Measurements from ENCODE around the gene LOXHD1.

LOXHD1 gene

GRCh38 chr18:46657115-46657955, at the start of gene LOXHD1:
LOXHD1 (minus strand) TSS chr18:46657220; CDS start chr18:46657033, 187 bp downstream.
- Histone ChIP-seq H3K4me1 (ENCODE audit: control insufficient read depth in 5 of 5, insufficient read depth in 5 of 5, low read length in 5 of 5) (no peaks in the 10 kb centered on the region), H3K4me3 (ENCODE audit: low read depth in 1 of 5, low read length in 5 of 5) (no peak within 1 kb of the TSS), H3K27me3 (ENCODE audit: control insufficient read depth in 5 of 5, insufficient read depth in 4 of 5, low read length in 5 of 5) (no peaks in the 10 kb centered on the region), H3K9ac (ENCODE audit: low read length in 5 of 5) (no peak within 1 kb of the TSS), H3K27ac (ENCODE audit: low read depth, low read length) (no peak within 1 kb of the TSS), H3K9me3 (ENCODE audit: control insufficient read depth in 5 of 5, low read length in 5 of 5) (no peaks in the 10 kb centered on the region), H3K36me3 (ENCODE audit: control insufficient read depth in 5 of 5, insufficient read depth in 5 of 5, low read length in 5 of 5) (no peaks in the 10 kb centered on the region)

GRCh38 chr18:46705521-46705920, 48.5 kb upstream of the LOXHD1 start:
- H3K27me3 ChIP-seq (ENCODE audit: control insufficient read depth in 5 of 5, insufficient read depth in 4 of 5, low read length in 5 of 5), result peaks cover 0 to 2% (median 0%) of the 10 kb centered on the region in 5 donors
- H3K27ac ChIP-seq (ENCODE audit: low read depth, low read length), result no peak overlapping the region
- H3K4me3 ChIP-seq (ENCODE audit: low read depth in 1 of 5, low read length in 5 of 5), result no peak overlapping the region
- no peak overlapping the region for H3K9ac ChIP-seq (ENCODE audit: low read length in 5 of 5)
- no peaks in the 10 kb centered on the region for H3K9me3 ChIP-seq (ENCODE audit: control insufficient read depth in 5 of 5, low read length in 5 of 5)
- H3K4me1 ChIP-seq (ENCODE audit: control insufficient read depth in 5 of 5, insufficient read depth in 5 of 5, low read length in 5 of 5), result no peaks in the 10 kb centered on the region
- no peaks in the 10 kb centered on the region for H3K36me3 ChIP-seq (ENCODE audit: control insufficient read depth in 5 of 5, insufficient read depth in 5 of 5, low read length in 5 of 5)

- Histone ChIP-seq H3K36me3 (ENCODE audit: control insufficient read depth in 5 of 5, insufficient read depth in 5 of 5, low read length in 5 of 5) (no peaks in the 10 kb centered on the region), H3K9ac (ENCODE audit: low read length in 5 of 5) (no peak overlapping the region), H3K27me3 (ENCODE audit: control insufficient read depth in 5 of 5, insufficient read depth in 4 of 5, low read length in 5 of 5) (peaks cover 0 to 2% (median 0%) of the 10 kb centered on the region in 5 donors), H3K4me1 (ENCODE audit: control insufficient read depth in 5 of 5, insufficient read depth in 5 of 5, low read length in 5 of 5) (no peaks in the 10 kb centered on the region), H3K4me3 (ENCODE audit: low read depth in 1 of 5, low read length in 5 of 5) (no peak overlapping the region), H3K9me3 (ENCODE audit: control insufficient read depth in 5 of 5, low read length in 5 of 5) (no peaks in the 10 kb centered on the region), H3K27ac (ENCODE audit: low read depth, low read length) (no peak overlapping the region)
Observed at GRCh38 chr18:46704816-46705215, 47.8 kb upstream of the LOXHD1 start.

GRCh38 chr18:46704189-46704588, 47.2 kb upstream of the LOXHD1 start:
- H3K9me3 ChIP-seq (ENCODE audit: control insufficient read depth in 5 of 5, low read length in 5 of 5), result no peaks in the 10 kb centered on the region
- peaks cover 0 to 2% (median 0%) of the 10 kb centered on the region in 5 donors for H3K27me3 ChIP-seq (ENCODE audit: control insufficient read depth in 5 of 5, insufficient read depth in 4 of 5, low read length in 5 of 5)
- H3K9ac ChIP-seq (ENCODE audit: low read length in 5 of 5), result no peak overlapping the region
- H3K36me3 ChIP-seq (ENCODE audit: control insufficient read depth in 5 of 5, insufficient read depth in 5 of 5, low read length in 5 of 5), result no peaks in the 10 kb centered on the region
- no peak overlapping the region for H3K4me3 ChIP-seq (ENCODE audit: low read depth in 1 of 5, low read length in 5 of 5)
- no peak overlapping the region for H3K27ac ChIP-seq (ENCODE audit: low read depth, low read length)
- no peaks in the 10 kb centered on the region for H3K4me1 ChIP-seq (ENCODE audit: control insufficient read depth in 5 of 5, insufficient read depth in 5 of 5, low read length in 5 of 5)

GRCh38 chr18:46702471-46702870, 45.5 kb upstream of the LOXHD1 start:
- Histone ChIP-seq H3K4me3 (ENCODE audit: low read depth in 1 of 5, low read length in 5 of 5) (no peak overlapping the region), H3K36me3 (ENCODE audit: control insufficient read depth in 5 of 5, insufficient read depth in 5 of 5, low read length in 5 of 5) (no peaks in the 10 kb centered on the region), H3K27me3 (ENCODE audit: control insufficient read depth in 5 of 5, insufficient read depth in 4 of 5, low read length in 5 of 5) (peaks cover 0 to 2% (median 0%) of the 10 kb centered on the region in 5 donors), H3K4me1 (ENCODE audit: control insufficient read depth in 5 of 5, insufficient read depth in 5 of 5, low read length in 5 of 5) (no peaks in the 10 kb centered on the region), H3K27ac (ENCODE audit: low read depth, low read length) (no peak overlapping the region), H3K9ac (ENCODE audit: low read length in 5 of 5) (no peak overlapping the region), H3K9me3 (ENCODE audit: control insufficient read depth in 5 of 5, low read length in 5 of 5) (no peaks in the 10 kb centered on the region)

DNA sequence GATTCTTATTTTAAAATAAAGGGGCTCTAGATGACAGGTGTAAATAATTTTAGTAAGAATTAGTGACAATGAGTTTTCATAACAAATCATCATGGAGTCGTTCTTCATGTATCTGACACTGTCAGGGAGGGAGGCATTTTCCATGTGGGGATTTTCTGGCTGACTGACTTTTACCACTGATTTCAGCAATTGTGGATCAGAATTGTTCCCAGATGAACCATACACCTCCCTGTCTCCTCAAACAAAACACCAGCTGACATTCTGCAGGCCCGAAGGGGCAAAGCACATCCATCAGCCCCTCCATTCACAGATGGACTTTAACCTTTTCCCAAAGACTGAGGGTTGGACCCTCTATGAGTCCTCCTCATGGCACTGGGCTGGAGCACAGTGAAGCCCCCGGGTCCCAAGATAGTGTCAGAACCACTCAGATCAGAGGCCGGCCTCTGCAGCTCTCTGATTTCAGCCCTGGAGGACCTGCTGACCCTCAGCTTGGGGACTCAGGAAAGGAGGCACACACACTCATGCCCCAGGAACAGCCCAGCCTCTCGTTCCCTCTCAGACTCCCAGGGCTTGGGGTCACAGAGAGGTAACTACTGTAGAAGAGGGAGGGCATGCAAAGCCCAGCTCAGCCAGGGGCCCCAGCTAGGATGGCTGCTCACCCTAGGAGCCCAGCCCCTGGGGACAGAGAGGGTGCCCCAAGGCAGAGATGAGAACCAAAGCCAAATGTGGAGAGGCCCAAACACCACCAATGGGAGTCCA, 43.2 kb upstream of the LOXHD1 start:
- Histone ChIP-seq H3K4me1 (ENCODE audit: control insufficient read depth in 5 of 5, insufficient read depth in 5 of 5, low read length in 5 of 5) (peaks cover 0 to 6% (median 0%) of the 10 kb centered on the region in 5 donors), H3K36me3 (ENCODE audit: control insufficient read depth in 5 of 5, insufficient read depth in 5 of 5, low read length in 5 of 5) (no peaks in the 10 kb centered on the region), H3K4me3 (ENCODE audit: low read depth in 1 of 5, low read length in 5 of 5) (no peak overlapping the region), H3K27ac (ENCODE audit: low read depth, low read length) (no peak overlapping the region), H3K9ac (ENCODE audit: low read length in 5 of 5) (no peak overlapping the region), H3K9me3 (ENCODE audit: control insufficient read depth in 5 of 5, low read length in 5 of 5) (no peaks in the 10 kb centered on the region), H3K27me3 (ENCODE audit: control insufficient read depth in 5 of 5, insufficient read depth in 4 of 5, low read length in 5 of 5) (peaks cover 0 to 2% (median 0%) of the 10 kb centered on the region in 5 donors)

- Histone ChIP-seq H3K9ac (ENCODE audit: low read length in 5 of 5) (no peak overlapping the region), H3K27me3 (ENCODE audit: control insufficient read depth in 5 of 5, insufficient read depth in 4 of 5, low read length in 5 of 5) (no peaks in the 10 kb centered on the region), H3K9me3 (ENCODE audit: control insufficient read depth in 5 of 5, low read length in 5 of 5) (no peaks in the 10 kb centered on the region), H3K4me1 (ENCODE audit: control insufficient read depth in 5 of 5, insufficient read depth in 5 of 5, low read length in 5 of 5) (peaks cover 0 to 6% (median 0%) of the 10 kb centered on the region in 5 donors), H3K27ac (ENCODE audit: low read depth, low read length) (no peak overlapping the region), H3K4me3 (ENCODE audit: low read depth in 1 of 5, low read length in 5 of 5) (no peak overlapping the region), H3K36me3 (ENCODE audit: control insufficient read depth in 5 of 5, insufficient read depth in 5 of 5, low read length in 5 of 5) (no peaks in the 10 kb centered on the region)
Observed at GRCh38 chr18:46696702-46697101, 39.7 kb upstream of the LOXHD1 start.

- Histone ChIP-seq H3K36me3 (ENCODE audit: control insufficient read depth in 5 of 5, insufficient read depth in 5 of 5, low read length in 5 of 5) (no peaks in the 10 kb centered on the region), H3K9ac (ENCODE audit: low read length in 5 of 5) (no peak overlapping the region), H3K9me3 (ENCODE audit: control insufficient read depth in 5 of 5, low read length in 5 of 5) (no peaks in the 10 kb centered on the region), H3K4me1 (ENCODE audit: control insufficient read depth in 5 of 5, insufficient read depth in 5 of 5, low read length in 5 of 5) (peaks cover 0 to 6% (median 0%) of the 10 kb centered on the region in 5 donors), H3K27me3 (ENCODE audit: control insufficient read depth in 5 of 5, insufficient read depth in 4 of 5, low read length in 5 of 5) (no peaks in the 10 kb centered on the region), H3K27ac (ENCODE audit: low read depth, low read length) (no peak overlapping the region), H3K4me3 (ENCODE audit: low read depth in 1 of 5, low read length in 5 of 5) (no peak overlapping the region)
Observed at GRCh38 chr18:46696268-46696667, 39.2 kb upstream of the LOXHD1 start.

DNA sequence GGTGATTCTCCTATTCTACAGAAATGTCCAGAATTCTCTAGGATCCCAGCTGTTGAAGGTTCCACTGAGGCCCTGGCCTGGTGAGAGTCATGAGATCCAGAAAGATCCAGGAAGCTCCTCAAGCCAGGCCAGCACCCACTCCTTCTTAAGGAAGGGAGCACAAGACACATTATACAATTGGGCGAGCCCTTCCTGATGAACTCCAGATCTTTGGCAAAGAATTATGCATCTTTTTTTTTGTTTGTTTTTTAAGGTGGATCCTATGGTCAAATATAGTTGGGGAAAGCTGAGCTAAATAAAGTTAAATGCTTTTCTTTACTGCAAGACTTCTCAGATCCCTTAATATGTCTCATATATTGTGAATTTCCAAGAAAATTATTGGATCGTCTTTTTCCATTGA, 37.0 kb upstream of the LOXHD1 start:
- H3K4me3 ChIP-seq (ENCODE audit: low read depth in 1 of 5, low read length in 5 of 5), result no peak overlapping the region
- H3K4me1 ChIP-seq (ENCODE audit: control insufficient read depth in 5 of 5, insufficient read depth in 5 of 5, low read length in 5 of 5), result peaks cover 0 to 6% (median 0%) of the 10 kb centered on the region in 5 donors
- H3K36me3 ChIP-seq (ENCODE audit: control insufficient read depth in 5 of 5, insufficient read depth in 5 of 5, low read length in 5 of 5), result no peaks in the 10 kb centered on the region
- H3K9ac ChIP-seq (ENCODE audit: low read length in 5 of 5), result no peak overlapping the region
- no peak overlapping the region for H3K27ac ChIP-seq (ENCODE audit: low read depth, low read length)
- no peaks in the 10 kb centered on the region for H3K27me3 ChIP-seq (ENCODE audit: control insufficient read depth in 5 of 5, insufficient read depth in 4 of 5, low read length in 5 of 5)
- H3K9me3 ChIP-seq (ENCODE audit: control insufficient read depth in 5 of 5, low read length in 5 of 5), result no peaks in the 10 kb centered on the region

DNA sequence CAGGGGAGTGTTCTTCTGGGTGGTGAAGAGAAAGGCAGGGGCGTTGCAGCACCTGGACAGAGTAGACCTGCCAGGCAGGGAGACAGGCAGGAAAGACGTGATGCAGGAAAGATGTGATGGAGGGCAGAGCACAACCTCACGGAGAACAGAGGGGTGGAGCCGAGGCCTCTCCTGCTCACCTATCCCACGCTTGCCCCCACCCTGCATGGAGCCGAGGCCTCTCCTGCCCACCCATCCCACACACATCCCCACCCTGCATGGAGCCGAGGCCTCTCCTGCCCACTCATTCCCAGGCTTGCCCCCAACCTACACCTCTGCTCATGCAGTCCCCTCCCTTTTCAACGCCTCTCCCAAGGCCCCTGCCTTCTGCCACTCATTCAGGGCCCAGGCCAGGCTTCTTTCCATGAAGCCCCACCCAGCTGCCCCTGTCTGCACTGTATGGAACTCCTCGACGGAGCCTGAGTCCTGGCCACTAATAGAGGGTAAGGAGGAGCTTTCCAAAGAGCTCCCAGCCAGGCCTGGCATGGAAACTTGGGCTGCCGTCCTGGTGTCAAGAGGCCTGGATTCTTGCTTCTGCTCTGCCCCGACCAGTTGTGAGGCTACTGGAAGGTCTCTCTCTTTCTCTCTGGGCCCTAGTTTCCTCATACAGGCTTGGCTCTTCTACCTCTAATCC, 32.0 kb upstream of the LOXHD1 start:
- Histone ChIP-seq H3K4me1 (ENCODE audit: control insufficient read depth in 5 of 5, insufficient read depth in 5 of 5, low read length in 5 of 5) (no peaks in the 10 kb centered on the region), H3K4me3 (ENCODE audit: low read depth in 1 of 5, low read length in 5 of 5) (no peak overlapping the region), H3K9ac (ENCODE audit: low read length in 5 of 5) (no peak overlapping the region), H3K27ac (ENCODE audit: low read depth, low read length) (no peak overlapping the region), H3K9me3 (ENCODE audit: control insufficient read depth in 5 of 5, low read length in 5 of 5) (no peaks in the 10 kb centered on the region), H3K27me3 (ENCODE audit: control insufficient read depth in 5 of 5, insufficient read depth in 4 of 5, low read length in 5 of 5) (no peaks in the 10 kb centered on the region), H3K36me3 (ENCODE audit: control insufficient read depth in 5 of 5, insufficient read depth in 5 of 5, low read length in 5 of 5) (no peaks in the 10 kb centered on the region)
